Activated T-cell treated with anti-CD3 and anti-CD28 coated beads, Interleukin-2, amount 50 U/mL, for 72 hours (primary cell): ENCODE results near the gene SRSF5. TPM values are rescaled to one million over a fixed set of nuclear protein-coding genes. Genes with fewer than 3 reads are reported as not detected.
"Not testable (repeated sequence)": the region's sequence is repeated elsewhere in the genome, so short reads cannot be mapped to it uniquely, and the experiment has no call there.

Experiments
- ATAC-seq, 2 donors: fragments of 150-1000 bp; cut with Tn5 transposase; replicated peaks in 1 of 2; 2 replicates each; pipeline ENCODE4 v1.10.0; 2021; ENCODE audit warnings: moderate library complexity in 2 of 2, mild to moderate bottlenecking in 1 of 2
- DNase-seq, 2 donors: peaks; one replicate each; pipeline ENCODE4 v3.0.0; 2021 to 2022; ENCODE audit warnings: mixed read lengths in 1 of 2
- H3K27ac Mint-ChIP-seq: one replicate; pipeline ENCODE4 v1.8.0; 2022; ENCODE audit warnings: mild to moderate bottlenecking, moderate library complexity, mixed read lengths
- H3K27me3 Mint-ChIP-seq: one replicate; pipeline ENCODE4 v1.8.0; 2022; ENCODE audit warnings: low read depth, mixed read lengths
- H3K36me3 Mint-ChIP-seq, 2 donors: one replicate each; pipeline ENCODE4 v1.8.0; 2022; ENCODE audit warnings: mixed read lengths in 2 of 2, mild to moderate bottlenecking in 1 of 2; ENCODE audit not compliant: insufficient read depth in 2 of 2
- H3K4me1 Mint-ChIP-seq: one replicate; pipeline ENCODE4 v1.8.0; 2022; ENCODE audit warnings: low read depth, mixed read lengths
- H3K4me3 Mint-ChIP-seq, 2 donors: one replicate each; pipeline ENCODE4 v1.8.0; 2022; ENCODE audit warnings: mild to moderate bottlenecking in 2 of 2, mixed read lengths in 2 of 2, moderate library complexity in 2 of 2
- H3K9me3 Mint-ChIP-seq, 2 donors: one replicate each; pipeline ENCODE4 v1.8.0; 2022; ENCODE audit warnings: mixed read lengths in 2 of 2
- total RNA-seq, 2 donors: library from RNA; stranded (reverse); gene quantifications; one replicate each; pipeline ENCODE4 v1.2.3, GENCODE V29; 2022

Gene SRSF5
- 100 to 1,000 TPM; 417 to 428 TPM for total RNA-seq

DNA sequence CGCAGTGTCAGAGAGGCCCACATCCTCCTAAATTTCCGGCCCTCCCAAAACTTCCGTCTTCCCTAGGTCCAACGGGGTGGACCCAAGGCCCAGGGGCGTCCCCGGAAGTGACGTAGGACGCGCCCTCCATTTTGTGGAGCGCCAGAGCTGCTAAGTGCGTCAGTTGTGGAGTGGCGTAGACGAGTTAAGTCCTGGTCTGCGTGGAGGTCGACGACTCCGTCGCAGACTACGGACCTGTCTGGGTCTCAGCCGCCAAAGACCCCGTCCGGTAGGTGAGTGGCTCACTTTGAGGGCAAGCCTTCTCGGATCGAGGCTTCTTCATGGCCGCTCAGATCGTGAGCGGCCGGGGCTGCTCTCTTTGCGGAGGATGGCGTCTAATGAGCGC is at the start of gene SRSF5:
Gene SRSF5, plus strand, starts transcription at position 159 of the 385 bp plus-strand sequence. CDS start 1,015 bp downstream, outside the sequence.
- H3K4me3 Mint-ChIP-seq = peak within 1 kb of the TSS; percentile 95 to 96
- peaks cover 3 to 8% of the 10 kb centered on the region in 2 donors for H3K9me3 Mint-ChIP-seq
- H3K36me3 Mint-ChIP-seq = peaks cover 43 to 62% of the 10 kb centered on the region in 2 donors
- DNase-seq (peak; percentile 94 to 95), ATAC-seq (peak; percentile 86)
- peaks cover 79% of the 10 kb centered on the region for H3K4me1 Mint-ChIP-seq
- peak within 1 kb of the TSS; percentile 99 for H3K27ac Mint-ChIP-seq
- no peaks in the 10 kb centered on the region for H3K27me3 Mint-ChIP-seq

DNA sequence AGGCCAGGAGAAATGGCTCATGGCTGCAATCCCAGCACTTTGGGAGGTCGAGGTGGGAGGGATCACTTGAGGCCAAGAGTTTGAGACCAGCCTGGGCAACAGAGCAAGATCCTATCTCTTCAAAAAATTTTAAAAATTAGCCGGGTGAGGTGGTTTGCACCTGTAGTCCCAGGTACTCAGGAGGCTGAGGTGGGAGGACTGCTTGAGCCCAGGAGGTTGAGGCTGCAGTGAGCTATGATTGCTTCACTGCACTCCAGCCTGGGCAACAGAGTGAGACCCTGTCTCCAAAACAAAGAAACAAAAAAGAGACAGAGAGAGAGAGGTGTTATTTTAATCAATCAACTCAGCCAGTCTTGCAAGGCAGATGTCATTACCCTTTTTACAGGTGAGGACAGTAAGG is 48.3 kb upstream of the SRSF5 start:
- H3K9me3 Mint-ChIP-seq, H3K4me3 Mint-ChIP-seq, H3K27me3 Mint-ChIP-seq, DNase-seq, ATAC-seq, H3K36me3 Mint-ChIP-seq, H3K27ac Mint-ChIP-seq: not testable (repeated sequence)
- H3K4me1 Mint-ChIP-seq = peaks cover 29% of the 10 kb centered on the region

DNA sequence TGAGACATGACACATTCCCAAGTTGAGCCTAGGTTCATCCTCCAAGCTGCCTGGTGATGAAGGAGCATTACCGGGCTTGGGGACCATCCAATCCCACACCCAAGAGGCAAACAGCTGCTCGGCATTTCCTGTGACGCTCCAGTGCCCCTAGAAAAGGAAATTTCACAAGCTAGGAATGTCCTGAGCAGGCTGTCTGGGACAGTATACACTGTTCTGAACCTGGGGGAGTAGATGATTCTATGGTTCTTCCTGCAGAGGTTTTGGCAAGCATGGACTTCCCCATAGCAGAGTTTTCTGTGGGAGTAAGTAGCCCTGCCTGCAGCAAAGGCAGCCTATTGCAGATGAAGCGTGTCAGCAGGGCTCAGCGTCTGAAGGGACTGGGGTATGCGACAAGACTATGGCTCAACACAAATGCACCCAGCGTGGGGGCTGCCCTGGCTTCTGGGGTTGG is 47.4 kb upstream of the SRSF5 start:
- ATAC-seq (no peak), DNase-seq (no peak)
- Mint-ChIP-seq H3K27ac (peak overlapping the region; percentile 33), H3K27me3 (no peaks in the 10 kb centered on the region), H3K9me3 (no peaks in the 10 kb centered on the region), H3K36me3 (peaks cover 0 to 4% of the 10 kb centered on the region in 2 donors), H3K4me3 (no peak overlapping the region), H3K4me1 (peaks cover 29% of the 10 kb centered on the region)

DNA sequence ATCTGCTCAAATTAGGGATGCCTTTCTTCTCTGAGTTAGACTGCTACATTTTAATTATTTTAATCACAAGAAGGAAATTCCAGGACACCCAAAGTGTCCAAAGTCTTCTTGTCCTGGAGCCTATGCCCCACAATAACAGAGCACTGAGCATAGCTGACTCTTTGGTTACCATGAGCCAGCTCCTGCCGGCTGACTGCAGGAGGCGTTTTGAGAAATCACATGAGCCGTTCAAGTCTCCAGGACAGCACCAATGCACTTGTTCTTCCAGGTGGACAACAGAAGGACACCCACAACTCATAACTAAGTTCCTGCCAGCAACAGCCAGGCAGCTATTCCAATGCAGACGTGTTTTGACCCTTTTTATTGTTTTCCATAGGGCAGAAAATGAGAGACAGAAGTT is 46.0 kb upstream of the SRSF5 start:
- Mint-ChIP-seq H3K4me3 (no peak overlapping the region), H3K4me1 (peaks cover 20% of the 10 kb centered on the region), H3K27ac (peak overlapping the region; percentile 13), H3K36me3 (no peaks in the 10 kb centered on the region), H3K27me3 (no peaks in the 10 kb centered on the region), H3K9me3 (no peaks in the 10 kb centered on the region)
- ATAC-seq = no peak
- no peak for DNase-seq

DNA sequence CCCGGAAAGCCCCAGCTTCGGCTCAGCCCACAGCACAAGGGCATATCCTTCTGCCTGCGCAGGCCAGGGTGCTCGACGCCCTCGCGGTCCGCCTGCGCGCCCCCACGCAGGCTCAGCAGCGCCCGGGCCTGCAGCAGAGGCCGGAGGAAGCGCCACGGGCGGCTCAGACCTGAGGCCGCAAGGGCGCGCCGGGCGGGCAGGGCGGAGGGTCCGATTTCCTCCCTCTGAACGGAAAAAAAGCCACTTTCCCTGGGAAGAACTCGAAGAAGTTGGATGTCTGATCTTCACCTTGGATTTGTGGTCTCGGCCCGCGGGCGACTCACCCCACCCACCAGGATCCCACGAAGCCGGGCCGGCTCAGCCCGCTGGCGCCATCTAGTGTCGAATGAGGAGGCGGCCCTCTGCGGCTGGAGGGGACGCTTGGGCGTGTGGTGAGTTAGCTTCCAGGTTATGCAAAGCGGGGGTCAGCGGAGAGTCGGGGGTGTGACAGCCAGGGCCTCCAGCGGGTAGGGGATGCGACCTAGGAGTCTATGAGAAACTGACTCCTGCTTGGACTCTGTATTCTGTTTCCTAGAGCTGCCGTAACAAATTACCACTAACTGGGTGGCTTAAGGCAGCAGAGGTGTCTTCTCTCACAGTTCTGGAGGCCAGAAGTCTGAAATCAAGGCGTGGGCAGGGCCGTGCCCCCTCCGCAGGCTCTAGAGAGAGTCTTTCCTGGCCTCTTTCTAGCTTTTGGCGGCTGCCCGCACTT is 40.0 kb upstream of the SRSF5 start:
- no peaks in the 10 kb centered on the region for H3K27me3 Mint-ChIP-seq
- H3K4me3 Mint-ChIP-seq = peak overlapping the region; percentile 71 to 79
- H3K36me3 Mint-ChIP-seq = no peaks in the 10 kb centered on the region
- H3K27ac Mint-ChIP-seq = peak overlapping the region; percentile 32
- peak; percentile 88 to 90 for ATAC-seq
- peak; percentile 85 to 90 for DNase-seq
- H3K4me1 Mint-ChIP-seq = peaks cover 21% of the 10 kb centered on the region
- H3K9me3 Mint-ChIP-seq = no peaks in the 10 kb centered on the region

DNA sequence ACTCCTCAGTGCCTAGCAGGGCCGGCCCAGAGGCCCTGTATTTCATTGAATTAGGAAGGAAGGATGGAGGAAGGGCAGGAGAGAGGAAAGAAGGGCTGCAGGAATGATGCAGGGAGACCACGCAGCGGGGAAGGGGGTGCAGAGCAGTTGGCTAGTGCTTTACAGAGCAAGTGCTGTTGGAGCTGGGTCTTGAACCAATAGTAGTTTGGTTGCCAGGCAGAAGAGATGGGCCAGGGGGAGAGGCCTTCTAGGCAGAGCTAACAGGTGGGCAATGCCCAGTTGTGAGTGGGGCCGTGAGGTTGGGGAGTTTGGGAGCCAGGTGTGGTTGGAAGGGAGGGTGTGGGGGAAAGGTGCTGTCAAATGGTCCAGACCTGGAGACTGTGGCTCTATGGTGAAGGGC is 39.1 kb upstream of the SRSF5 start:
- peak overlapping the region; percentile 13 to 71 for H3K4me3 Mint-ChIP-seq

DNA sequence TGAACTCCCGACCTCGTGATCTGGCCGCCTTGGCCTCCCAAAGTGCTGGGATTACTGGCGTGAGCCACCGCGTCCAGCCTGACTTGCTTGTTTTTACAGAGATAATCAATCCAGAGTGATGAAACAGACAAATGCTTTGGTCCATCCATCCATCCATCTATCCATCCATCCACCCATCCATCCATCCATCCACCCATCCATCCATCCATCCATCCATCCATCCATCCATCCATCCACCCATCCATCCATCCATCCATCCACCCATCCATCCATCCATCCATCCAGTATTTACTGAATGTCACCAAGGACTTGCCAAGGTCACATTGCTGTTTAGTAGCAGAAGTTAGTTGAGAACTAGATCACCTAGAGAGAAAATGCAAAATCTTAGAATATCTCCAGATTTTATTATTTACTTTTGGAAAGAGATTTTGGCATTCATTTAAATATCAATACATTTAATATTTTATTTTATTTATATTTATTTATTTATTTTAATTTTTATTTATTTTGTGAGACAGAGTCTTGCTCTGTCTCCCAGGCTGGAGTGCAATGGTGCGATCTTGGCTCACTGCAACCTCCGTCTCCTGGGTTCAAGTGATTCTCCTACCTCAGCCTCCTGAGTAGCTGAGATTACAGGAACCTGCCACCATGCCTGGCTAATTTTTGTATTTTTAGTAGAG is 34.9 kb upstream of the SRSF5 start:
- H3K27me3 Mint-ChIP-seq, H3K27ac Mint-ChIP-seq, ATAC-seq, H3K9me3 Mint-ChIP-seq, DNase-seq, H3K36me3 Mint-ChIP-seq, H3K4me3 Mint-ChIP-seq: not testable (repeated sequence)
- peaks cover 11% of the 10 kb centered on the region for H3K4me1 Mint-ChIP-seq

More for the DNA sequence above, 39.1 kb upstream of the SRSF5 start:
- ATAC-seq (no peak), DNase-seq (no peak)
- Mint-ChIP-seq H3K27ac (no peak overlapping the region), H3K36me3 (no peaks in the 10 kb centered on the region), H3K27me3 (no peaks in the 10 kb centered on the region), H3K4me1 (peaks cover 21% of the 10 kb centered on the region), H3K9me3 (no peaks in the 10 kb centered on the region)

DNA sequence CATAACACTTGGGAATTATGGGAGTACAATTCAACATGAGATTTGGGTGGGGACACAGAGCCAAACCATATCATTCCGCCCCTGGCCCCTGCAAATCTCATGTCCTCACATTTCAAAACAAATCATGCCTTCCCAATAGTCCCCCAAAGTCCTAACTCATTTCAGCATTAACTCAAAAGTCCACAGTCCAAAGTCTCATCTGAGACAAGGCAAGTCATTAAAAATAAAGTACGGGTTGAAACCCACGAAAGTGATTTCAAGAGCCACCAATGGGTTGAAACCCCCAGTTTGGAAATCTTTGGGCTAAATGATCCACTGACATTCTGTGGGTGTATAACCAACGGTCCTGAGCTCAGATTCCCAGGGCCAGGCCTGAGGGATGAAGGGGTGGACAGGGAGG is 30.5 kb upstream of the SRSF5 start:
- H3K36me3 Mint-ChIP-seq, H3K9me3 Mint-ChIP-seq, DNase-seq, H3K4me3 Mint-ChIP-seq, H3K27ac Mint-ChIP-seq, H3K4me1 Mint-ChIP-seq, ATAC-seq, H3K27me3 Mint-ChIP-seq: not testable (repeated sequence)

DNA sequence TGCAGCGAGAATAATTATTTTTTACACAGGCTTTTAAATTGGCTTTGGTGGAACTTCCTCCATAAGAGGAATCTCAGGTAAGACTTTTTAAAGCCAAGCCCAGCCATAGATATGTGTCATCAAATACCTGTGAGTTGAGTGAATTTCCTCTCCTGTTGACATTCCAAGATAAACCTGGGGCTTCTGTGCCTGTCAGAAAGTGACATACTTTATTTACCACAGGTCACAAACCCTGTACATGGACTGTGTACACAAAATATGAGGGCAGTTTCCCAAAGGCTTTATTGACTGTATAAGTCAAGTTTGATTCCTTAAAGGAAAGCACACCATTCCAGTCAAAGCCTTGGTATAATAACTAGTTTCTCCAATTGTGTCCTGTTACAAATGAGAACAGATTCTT is 25.9 kb upstream of the SRSF5 start:
- Mint-ChIP-seq H3K27ac (no peak overlapping the region), H3K36me3 (peaks cover 2 to 6% of the 10 kb centered on the region in 2 donors), H3K4me3 (no peak overlapping the region), H3K27me3 (no peaks in the 10 kb centered on the region), H3K4me1 (peaks cover 3% of the 10 kb centered on the region), H3K9me3 (no peaks in the 10 kb centered on the region)
- ATAC-seq = no peak
- no peak for DNase-seq

DNA sequence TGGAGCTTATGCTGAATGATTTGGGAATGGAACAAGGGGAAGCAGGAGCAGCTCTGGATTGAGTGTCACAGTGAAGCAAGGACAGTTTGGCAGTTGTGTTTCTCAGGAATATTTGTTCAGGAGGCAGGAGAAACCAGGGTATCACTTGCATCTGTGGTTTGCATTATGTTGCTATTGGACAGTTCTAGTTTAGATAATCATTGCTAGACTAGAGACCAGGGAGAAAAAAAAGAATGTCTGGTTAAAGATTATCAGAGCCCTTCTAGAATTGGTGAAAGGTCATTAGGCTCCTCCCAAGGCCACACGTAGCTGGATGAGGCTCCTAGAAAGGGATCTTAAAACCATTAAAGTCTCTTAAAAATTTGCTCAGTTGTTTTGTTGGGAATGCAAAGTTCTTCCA is 17.0 kb upstream of the SRSF5 start:
- Mint-ChIP-seq H3K9me3 (no peaks in the 10 kb centered on the region), H3K27me3 (no peaks in the 10 kb centered on the region), H3K36me3 (no peaks in the 10 kb centered on the region), H3K27ac (no peak overlapping the region), H3K4me3 (no peak overlapping the region), H3K4me1 (peaks cover 16% of the 10 kb centered on the region)
- ATAC-seq (no peak), DNase-seq (no peak)

DNA sequence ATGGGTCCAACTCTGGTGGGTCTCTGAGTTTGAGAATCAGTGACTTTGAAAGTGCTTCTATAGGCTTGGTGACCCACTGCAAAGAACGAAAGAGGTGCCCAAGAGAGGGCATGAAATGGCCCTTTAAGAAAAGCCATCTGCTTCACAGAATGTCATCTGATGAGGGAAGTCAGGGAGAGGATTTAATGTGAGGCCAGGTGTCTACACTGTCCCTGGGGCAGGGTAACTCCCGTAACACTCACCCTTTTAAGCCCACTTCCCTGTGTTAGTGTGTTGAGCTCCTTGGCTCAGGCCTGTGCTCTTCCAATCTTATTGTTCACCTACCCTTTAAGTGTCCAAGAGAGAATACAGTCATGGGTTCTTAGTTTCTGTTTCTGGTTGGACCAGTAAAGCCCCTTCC is 16.4 kb upstream of the SRSF5 start:
- Mint-ChIP-seq H3K27me3 (no peaks in the 10 kb centered on the region), H3K9me3 (no peaks in the 10 kb centered on the region), H3K4me3 (no peak overlapping the region), H3K36me3 (no peaks in the 10 kb centered on the region), H3K4me1 (peaks cover 21% of the 10 kb centered on the region), H3K27ac (no peak overlapping the region)
- no peak for DNase-seq
- ATAC-seq = no peak

DNA sequence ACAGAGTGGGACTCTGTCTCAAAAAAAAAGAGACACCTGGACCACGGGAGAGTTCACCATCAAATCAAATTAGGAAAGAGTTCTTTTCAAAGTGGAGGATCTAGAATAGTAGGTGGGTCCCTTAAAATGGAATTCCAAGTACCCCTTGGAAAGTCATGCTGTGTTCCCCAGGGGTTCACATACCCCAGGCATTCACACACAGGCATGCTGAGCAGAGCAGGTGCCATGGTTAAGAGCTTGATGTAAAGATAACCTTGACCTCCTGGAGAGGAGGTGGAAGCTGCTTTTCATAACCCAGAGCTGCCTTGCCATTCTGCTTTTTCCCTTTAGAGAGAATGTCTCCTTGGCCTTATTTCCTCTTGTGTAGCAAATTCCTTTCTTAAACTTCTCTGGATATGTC is 14.2 kb upstream of the SRSF5 start:
- H3K27me3 Mint-ChIP-seq = no peaks in the 10 kb centered on the region
- no peak overlapping the region for H3K27ac Mint-ChIP-seq
- peaks cover 11% of the 10 kb centered on the region for H3K4me1 Mint-ChIP-seq
- no peak for ATAC-seq
- no peaks in the 10 kb centered on the region for H3K36me3 Mint-ChIP-seq
- H3K4me3 Mint-ChIP-seq = no peak overlapping the region
- H3K9me3 Mint-ChIP-seq = no peaks in the 10 kb centered on the region
- DNase-seq = no peak

DNA sequence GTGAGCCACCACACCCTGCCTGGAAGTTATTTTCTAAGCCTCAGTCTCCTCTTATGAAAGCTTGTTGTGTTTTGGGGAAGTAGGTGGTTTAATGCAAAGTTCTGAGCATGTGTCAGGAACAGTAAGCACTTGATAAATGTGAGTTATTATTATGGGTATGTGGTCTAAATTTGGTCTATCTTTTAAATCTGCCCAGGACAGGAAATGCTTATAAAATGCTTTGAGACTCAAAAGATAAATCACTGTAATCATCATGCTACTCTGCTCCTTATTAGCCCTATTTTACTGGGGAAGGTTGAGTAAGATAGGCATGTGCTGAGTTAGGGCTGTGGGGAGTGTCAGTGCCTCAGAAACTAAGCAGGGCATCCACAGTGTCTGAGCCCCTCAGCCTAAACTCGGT is 13.1 kb upstream of the SRSF5 start:
- H3K27me3 Mint-ChIP-seq = no peaks in the 10 kb centered on the region
- no peak overlapping the region for H3K27ac Mint-ChIP-seq
- H3K4me3 Mint-ChIP-seq = no peak overlapping the region
- peaks cover 11% of the 10 kb centered on the region for H3K4me1 Mint-ChIP-seq
- H3K9me3 Mint-ChIP-seq = no peaks in the 10 kb centered on the region
- ATAC-seq = no peak
- no peaks in the 10 kb centered on the region for H3K36me3 Mint-ChIP-seq
- DNase-seq = no peak
